KMS-11 (cell line): ENCODE results near the gene SLC2A2.

Experiments used
- H2AFZ ChIP-seq: fragments of 200-600 bp; sonication (generic); 2 replicates; pipeline ENCODE4 v1.6.1; 2016; ENCODE audit warnings: antibody characterized with exemption, mixed run types, low read depth
- H3K27ac ChIP-seq: fragments of 200-600 bp; sonication (generic); 2 replicates; pipeline ENCODE4 v1.6.1; 2016; ENCODE audit warnings: mild to moderate bottlenecking, mixed run types
- H3K27me3 ChIP-seq: fragments of 200-600 bp; sonication (generic); 2 replicates; pipeline ENCODE4 v1.6.1; 2017; ENCODE audit warnings: mild to moderate bottlenecking, low read depth, mixed run types, moderate library complexity; ENCODE audit not compliant: insufficient read depth
- H3K36me3 ChIP-seq: fragments of 200-600 bp; sonication (generic); 2 replicates; pipeline ENCODE4 v1.6.1; 2017; ENCODE audit warnings: mild to moderate bottlenecking, mixed run types; ENCODE audit not compliant: insufficient read depth
- H3K4me1 ChIP-seq: fragments of 200-600 bp; sonication (generic); 2 replicates; pipeline ENCODE4 v1.6.1; 2016; ENCODE audit warnings: mild to moderate bottlenecking, low read depth, mixed run types; ENCODE audit not compliant: poor library complexity, severe bottlenecking
- H3K4me2 ChIP-seq: fragments of 200-600 bp; sonication (generic); 2 replicates; pipeline ENCODE4 v1.7.0; 2016; ENCODE audit warnings: mild to moderate bottlenecking, mixed run types
- H3K4me3 ChIP-seq: fragments of 200-600 bp; sonication (generic); IDR thresholded peaks from 2 replicates; pipeline ENCODE4 v1.6.1; 2017; ENCODE audit warnings: low read depth, low read length, mixed read lengths; ENCODE audit not compliant: insufficient read depth
- H3K79me2 ChIP-seq: fragments of 200-600 bp; sonication (generic); 2 replicates; pipeline ENCODE4 v1.6.1; 2016; ENCODE audit warnings: low read depth, mixed run types; ENCODE audit not compliant: insufficient read depth
- H3K9ac ChIP-seq: fragments of 200-600 bp; sonication (generic); 2 replicates; pipeline ENCODE4 v1.6.1; 2016; ENCODE audit warnings: mild to moderate bottlenecking, mixed run types
- H4K20me1 ChIP-seq: fragments of 200-600 bp; sonication (generic); 2 replicates; pipeline ENCODE4 v1.6.1; 2016; ENCODE audit warnings: mild to moderate bottlenecking, mixed run types; ENCODE audit not compliant: insufficient read depth
- CTCF ChIP-seq: fragments of 200-600 bp; sonication (generic); conservative IDR thresholded peaks from 2 replicates; pipeline ENCODE4 v1.6.1; 2017; ENCODE audit warnings: low read depth, mild to moderate bottlenecking, antibody characterized with exemption, low read length, moderate library complexity, mixed read lengths

The SLC2A2 gene

GRCh38 chr3:171001250-171001893 is 25.1 kb downstream of the SLC2A2 start:
- Histone ChIP-seq H3K36me3 (no peaks in the 10 kb centered on the region), H3K27ac (no peak overlapping the region), H3K4me2 (no peak overlapping the region), H3K79me2 (no peaks in the 10 kb centered on the region), H3K4me1 (no peaks in the 10 kb centered on the region), H2AFZ (no peak overlapping the region), H4K20me1 (no peaks in the 10 kb centered on the region), H3K27me3 (no peaks in the 10 kb centered on the region), H3K4me3 (no peak overlapping the region), H3K9ac (no peak overlapping the region)
- TF ChIP-seq CTCF: no peak

- Histone ChIP-seq H3K79me2 (no peaks in the 10 kb centered on the region), H3K27me3 (no peaks in the 10 kb centered on the region), H3K27ac (no peak overlapping the region), H3K36me3 (no peaks in the 10 kb centered on the region), H3K9ac (no peak overlapping the region), H2AFZ (no peak overlapping the region), H3K4me3 (no peak overlapping the region), H3K4me1 (no peaks in the 10 kb centered on the region), H4K20me1 (no peaks in the 10 kb centered on the region), H3K4me2 (no peak overlapping the region)
- no peak for TF ChIP-seq CTCF
Observed at GRCh38 chr3:171000281-171000680, 26.2 kb downstream of the SLC2A2 start.

- H3K27ac ChIP-seq: no peak overlapping the region
- no peak for TF ChIP-seq CTCF
- no peak overlapping the region for H2AFZ ChIP-seq
- no peaks in the 10 kb centered on the region for H3K79me2 ChIP-seq
- H3K4me2 ChIP-seq: no peak overlapping the region
- H3K9ac ChIP-seq: no peak overlapping the region
- no peaks in the 10 kb centered on the region for H4K20me1 ChIP-seq
- H3K4me1 ChIP-seq: no peaks in the 10 kb centered on the region
- no peaks in the 10 kb centered on the region for H3K27me3 ChIP-seq
- H3K4me3 ChIP-seq: no peak overlapping the region
- H3K36me3 ChIP-seq: no peaks in the 10 kb centered on the region
Observed at GRCh38 chr3:170999737-171000242, 26.7 kb downstream of the SLC2A2 start.

- Histone ChIP-seq H3K4me3 (no peak overlapping the region), H3K27me3 (no peaks in the 10 kb centered on the region), H3K9ac (no peak overlapping the region), H3K36me3 (no peaks in the 10 kb centered on the region), H3K27ac (no peak overlapping the region), H4K20me1 (no peaks in the 10 kb centered on the region), H3K79me2 (no peaks in the 10 kb centered on the region), H2AFZ (no peak overlapping the region), H3K4me2 (no peak overlapping the region), H3K4me1 (no peaks in the 10 kb centered on the region)
- no peak for TF ChIP-seq CTCF
Observed at GRCh38 chr3:170997961-170998913, 28.3 kb downstream of the SLC2A2 start.
